GM19238 (cell line): ENCODE results near the gene SUMF2.
"Not testable (repeated sequence)": the region's sequence is repeated elsewhere in the genome, so short reads cannot be mapped to it uniquely, and the experiment has no call there.

Experiments
- DNase-seq: peaks from one replicate; pipeline ENCODE4 v3.0.0; 2011; ENCODE audit warnings: low spot score; ENCODE audit not compliant: insufficient read length

The SUMF2 gene

DNA sequence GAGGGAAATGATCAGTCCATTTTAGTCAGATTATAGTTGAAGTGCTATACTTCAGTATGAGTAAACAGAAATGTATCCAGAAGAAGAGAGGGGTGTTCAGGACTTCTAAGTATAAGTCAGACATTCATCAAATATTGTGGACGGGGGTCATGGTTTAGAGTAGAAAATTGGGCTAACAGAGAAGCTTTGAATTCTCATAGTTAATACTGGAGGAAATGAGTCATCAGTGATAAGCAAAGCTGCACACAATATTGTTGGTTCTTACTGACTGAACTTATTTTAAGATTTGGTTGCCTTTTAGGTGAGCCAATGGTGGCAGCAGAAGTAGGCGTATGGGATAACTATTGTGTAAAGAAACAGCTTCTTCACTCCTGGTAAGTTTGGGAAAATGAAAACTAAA lies 1.7 kb upstream of the SUMF2 start:
- no peak for DNase-seq

DNA sequence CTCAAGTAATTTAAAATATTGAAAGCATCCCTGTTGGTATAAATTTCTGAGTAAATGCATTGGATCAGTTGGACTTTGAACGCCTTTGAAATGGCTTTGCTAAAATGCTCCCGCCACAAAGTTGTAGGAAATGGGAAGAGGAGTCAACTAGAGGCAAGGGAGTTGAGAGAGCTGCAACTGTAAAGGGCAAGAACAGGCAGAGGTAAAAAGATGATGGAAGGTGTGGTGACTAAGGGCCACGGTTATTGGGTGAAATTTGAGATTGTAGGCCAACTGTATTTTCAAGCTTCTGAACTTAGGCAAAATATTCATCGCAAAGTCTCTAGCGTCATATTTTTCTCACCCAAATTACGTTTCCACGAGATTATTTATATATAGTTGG lies 595 bp upstream of the SUMF2 start:
- DNase-seq, result no peak

- not testable (repeated sequence) for DNase-seq
These were observed 2.3 kb downstream of the SUMF2 start for GRCh38 chr7:56066376-56066775.

GRCh38 chr7:56074371-56074791 lies 10.3 kb downstream of the SUMF2 start:
- DNase-seq, result peak; percentile 64

DNA sequence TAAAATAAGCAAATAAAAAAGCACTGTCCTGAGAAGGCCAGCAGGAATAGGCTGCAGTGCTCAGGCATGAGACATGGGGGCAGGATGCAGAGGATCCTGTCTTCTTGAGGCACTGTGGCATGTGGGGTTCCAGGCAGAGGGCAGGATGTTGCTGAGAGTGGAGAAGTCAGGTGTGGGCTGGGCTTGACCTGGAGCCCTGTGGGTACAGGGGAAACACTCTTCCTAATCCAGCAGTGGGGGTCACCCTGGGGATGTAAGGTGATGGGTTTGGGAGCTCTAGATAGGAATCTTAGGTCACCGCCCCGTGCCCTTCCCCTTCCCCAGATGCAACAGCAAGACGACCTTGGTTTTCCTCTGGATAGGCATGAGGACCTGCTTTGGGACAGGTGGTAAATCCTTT lies 13.6 kb downstream of the SUMF2 start:
- no peak for DNase-seq

- DNase-seq, result no peak
These were observed 14.1 kb downstream of the SUMF2 start for GRCh38 chr7:56078196-56078595.

- no peak for DNase-seq
These were observed 15.5 kb downstream of the SUMF2 start for GRCh38 chr7:56079450-56080185.

GRCh38 chr7:56080726-56081435 lies 16.8 kb downstream of the SUMF2 start:
- not testable (repeated sequence) for DNase-seq

GRCh38 chr7:56081626-56082340 lies 17.7 kb downstream of the SUMF2 start:
- DNase-seq, result no peak

GRCh38 chr7:56083150-56083785 lies 19.2 kb downstream of the SUMF2 start:
- DNase-seq, result no peak

DNA sequence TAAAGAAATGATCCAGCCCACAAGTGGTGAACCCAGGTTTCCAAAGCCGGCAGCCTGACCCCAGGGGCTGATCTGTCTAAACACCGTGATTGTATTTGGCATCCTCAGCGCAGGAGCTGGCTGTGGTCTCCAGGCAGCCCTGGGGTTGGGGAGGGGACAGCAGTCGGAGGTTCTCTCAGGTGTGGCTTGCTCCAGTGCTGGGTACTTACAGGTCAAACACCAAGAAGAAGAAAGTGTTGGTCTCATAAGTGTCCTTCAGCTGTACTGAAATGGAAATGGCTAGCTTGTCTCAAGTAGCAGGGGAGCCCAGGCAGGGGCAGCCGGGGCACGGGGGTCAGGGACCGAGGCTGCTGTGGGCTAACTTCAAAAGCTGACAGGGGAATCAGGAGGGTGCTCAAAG lies 22.7 kb downstream of the SUMF2 start:
- no peak for DNase-seq

- DNase-seq, result no peak
These were observed 23.4 kb downstream of the SUMF2 start for GRCh38 chr7:56087445-56087844.

- no peak for DNase-seq
These were observed 27.5 kb downstream of the SUMF2 start for GRCh38 chr7:56091591-56091990.

- not testable (repeated sequence) for DNase-seq
These were observed 28.3 kb downstream of the SUMF2 start for GRCh38 chr7:56092388-56092787.

DNA sequence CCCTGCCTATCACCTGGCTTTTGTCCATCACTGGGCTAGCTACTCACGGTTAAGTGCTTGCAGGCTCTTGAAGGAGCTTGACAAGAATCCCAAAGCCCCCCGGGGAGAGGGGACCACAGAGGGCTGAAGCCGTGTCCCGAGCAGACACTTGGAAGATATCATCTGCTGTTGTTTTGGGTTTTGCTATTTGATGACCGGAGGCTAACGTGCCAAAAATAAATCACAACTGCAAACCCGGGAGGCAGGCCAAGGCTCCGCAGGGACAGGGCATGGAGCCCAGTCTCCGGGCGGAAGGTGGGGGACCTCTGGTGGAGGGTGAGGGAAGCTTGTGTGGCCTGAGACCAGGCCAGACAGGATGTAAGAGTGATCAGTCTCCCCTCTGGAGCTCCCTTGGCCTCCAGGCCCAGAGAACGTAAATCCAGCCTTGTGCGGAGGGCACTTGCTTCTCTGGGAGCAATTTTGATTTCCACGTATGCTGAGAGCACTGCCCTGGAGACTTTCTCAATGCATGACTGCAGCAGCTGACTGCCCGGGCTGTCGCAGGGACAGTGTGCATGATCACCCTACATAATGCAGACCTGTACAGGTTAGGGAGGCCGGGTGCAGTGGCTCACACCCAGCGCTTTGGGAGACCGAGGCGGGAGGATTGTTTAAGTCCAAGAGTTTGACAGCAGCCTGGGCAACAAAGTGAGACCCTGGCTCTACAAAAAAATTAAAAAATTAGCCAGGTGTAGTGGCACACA lies 28.9 kb downstream of the SUMF2 start, which contains the start of gene PHKG1:
Gene PHKG1 (minus strand): TSS at position 164 of the 743 bp plus-strand sequence. CDS start 4,011 bp downstream, outside the sequence.
- DNase-seq, result no peak

- no peak for DNase-seq
These were observed 33.6 kb downstream of the SUMF2 start for GRCh38 chr7:56097700-56098099.

DNA sequence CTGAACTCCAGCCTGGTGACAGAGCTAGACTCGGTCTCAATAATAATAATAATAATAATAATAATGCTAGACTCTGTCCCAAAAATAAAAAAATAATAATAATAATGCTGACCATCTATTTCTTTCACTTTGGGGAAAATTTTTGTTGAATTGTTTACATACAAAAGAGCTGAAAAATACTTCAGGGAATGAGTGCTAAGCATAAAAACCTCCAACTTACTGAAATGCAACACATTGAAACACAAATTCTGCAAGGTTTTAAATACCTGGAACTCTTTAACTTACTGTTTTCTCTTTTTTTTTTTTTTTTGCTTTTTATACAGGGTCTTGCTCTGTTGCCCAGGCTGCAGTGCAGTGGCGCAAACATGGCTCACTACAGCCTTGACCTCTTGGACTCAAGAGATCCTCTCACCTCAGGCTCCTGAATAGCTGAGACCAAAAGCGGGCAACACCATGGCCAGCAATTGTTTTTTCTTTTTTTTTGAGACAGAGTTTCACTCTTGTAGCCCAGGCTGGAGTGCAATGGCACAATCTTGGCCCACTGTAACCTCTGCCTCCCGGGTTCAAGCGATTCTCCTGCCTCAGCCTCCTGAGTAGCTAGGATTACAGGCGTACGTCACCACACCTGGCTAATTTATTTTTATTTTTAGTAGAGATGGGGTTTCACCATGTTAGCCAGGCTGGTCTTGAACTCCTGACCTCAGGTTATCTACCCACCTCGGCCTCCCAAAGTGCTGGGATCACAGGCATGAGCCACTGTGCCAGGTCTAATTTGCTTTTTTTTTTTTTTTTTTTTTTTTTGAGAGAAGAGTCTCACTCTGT lies 34.3 kb downstream of the SUMF2 start:
- DNase-seq, result not testable (repeated sequence)

- DNase-seq, result no peak
These were observed 35.6 kb downstream of the SUMF2 start for GRCh38 chr7:56099653-56100052.

DNA sequence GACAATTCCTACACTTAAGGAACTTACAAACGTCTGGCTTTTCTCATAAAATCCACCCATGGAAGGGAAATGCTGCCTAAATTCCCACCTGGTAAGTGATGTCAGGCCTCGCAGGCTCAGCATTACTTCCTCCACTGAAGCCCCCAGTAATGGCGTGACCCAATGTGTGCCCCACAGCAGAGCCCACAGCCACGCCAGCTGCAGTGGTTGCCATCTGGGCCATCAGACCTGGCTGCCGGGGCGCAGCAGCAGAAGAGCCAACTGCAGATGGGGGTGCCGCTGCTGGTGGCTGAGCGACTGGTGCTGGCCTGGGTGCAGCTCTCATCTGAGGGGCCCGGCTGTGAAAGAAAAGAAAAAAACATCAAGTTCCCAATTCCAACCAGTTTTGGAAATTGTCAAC lies 40.1 kb downstream of the SUMF2 start:
- not testable (repeated sequence) for DNase-seq

DNA sequence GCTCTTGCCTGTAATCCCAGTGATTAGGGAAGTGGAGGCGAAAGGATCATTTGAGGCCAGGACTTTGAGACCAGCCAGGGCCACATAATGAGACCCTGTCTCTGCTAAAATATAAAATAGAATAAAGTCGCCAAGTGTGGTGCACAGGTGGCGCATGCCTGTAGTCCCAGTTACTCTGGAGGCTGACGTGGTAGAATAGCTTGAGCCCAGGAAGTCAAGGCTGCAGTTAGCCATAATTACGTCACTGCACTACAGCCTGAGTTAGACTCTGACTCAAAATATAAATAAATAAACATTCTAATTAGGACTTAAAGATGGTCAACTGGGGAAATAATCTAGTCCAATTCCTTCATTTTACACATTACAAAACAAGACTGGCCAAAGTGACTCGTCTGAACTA lies 41.4 kb downstream of the SUMF2 start:
- no peak for DNase-seq
